Stimulated activated CD4-positive, alpha-beta T cell treated with anti-CD3 and anti-CD28 coated beads, Interleukin-4, amount 100 ng/mL, for 48 hours (primary cell): ENCODE measurements around the gene PCSK2.

ENCODE experiments used
- DNase-seq, 2 donors: peaks; one replicate each; pipeline ENCODE4 v3.0.0-alpha.2; 2020; ENCODE audit warnings: low read depth in 2 of 2

The PCSK2 gene

DNA sequence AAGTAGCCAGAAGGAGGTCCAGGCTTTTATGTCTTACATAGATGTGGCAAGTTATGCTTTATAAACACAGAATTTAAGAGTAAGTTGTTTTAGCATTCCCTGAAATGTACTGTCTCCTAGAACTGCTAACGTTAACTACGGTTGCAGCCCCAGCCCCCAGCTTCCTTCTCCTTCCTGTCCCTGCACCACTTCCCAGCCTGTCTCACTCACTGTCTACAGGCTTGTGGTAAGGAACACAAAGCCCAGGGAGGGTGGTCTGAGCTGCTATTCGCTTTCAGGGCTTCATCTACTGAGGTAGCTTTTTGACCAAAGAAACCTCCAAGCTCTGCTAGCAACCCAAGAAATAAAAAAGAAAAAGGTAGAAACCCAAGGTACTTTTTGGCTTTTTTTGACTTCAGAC is 35.9 kb downstream of the PCSK2 start:
- no peak for DNase-seq

DNA sequence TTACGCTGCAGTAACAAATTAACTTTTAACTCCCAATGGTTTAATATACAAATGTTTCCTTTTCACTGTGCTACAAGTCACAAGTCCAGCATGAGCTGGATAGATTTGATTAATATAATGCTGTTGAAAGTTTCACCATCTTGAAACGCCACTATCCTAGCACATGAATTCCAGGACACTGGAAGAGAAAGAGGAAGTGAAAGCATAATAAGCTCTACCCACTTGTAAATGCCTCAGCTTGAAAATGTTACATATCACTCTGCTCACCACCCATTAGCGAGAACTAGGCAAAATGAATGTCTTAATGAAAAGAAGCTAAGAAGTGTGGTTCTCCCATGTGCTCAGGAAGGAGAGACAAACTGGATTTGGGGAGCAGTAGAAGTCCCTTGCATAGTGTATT is 46.9 kb downstream of the PCSK2 start:
- no peak for DNase-seq

DNA sequence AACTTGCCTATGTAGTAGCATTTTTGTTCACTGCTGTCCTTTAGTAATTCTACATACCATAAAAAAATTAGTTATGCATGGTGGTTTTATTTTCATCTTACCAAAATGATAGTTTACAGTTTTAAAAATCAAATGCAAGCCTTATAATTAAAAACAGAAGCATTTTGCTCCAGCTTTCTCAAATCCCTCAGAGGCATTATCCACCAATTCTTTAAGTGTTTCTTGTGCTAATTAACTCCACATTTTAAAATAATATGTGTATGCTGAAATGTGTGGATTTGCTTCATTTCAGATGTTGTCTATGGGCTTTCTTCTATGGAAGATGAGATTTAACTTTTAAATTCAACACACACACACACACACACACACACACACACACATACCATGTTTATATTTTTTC is 49.3 kb downstream of the PCSK2 start:
- DNase-seq, result no peak

DNA sequence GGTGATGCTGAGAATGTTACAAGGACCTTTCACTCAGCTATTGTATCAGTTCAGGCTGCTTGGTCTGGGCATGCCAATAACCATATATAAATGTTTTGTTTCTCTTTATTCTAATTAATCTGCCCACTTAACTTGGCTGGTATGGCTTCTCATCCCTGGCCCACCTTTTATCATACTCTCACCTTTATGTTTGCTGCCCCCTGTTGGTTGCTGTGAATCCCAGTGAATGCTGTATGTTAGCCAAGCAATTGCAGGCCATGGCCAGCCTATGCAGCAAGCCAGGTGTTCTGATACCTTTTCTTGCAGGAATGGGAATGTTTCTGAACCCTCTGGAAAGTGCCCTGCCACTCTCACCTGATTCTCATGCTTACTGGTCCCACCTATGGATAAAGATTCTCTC is 54.6 kb downstream of the PCSK2 start:
- peak in 1 of 2 donors; percentile 4 for DNase-seq

DNA sequence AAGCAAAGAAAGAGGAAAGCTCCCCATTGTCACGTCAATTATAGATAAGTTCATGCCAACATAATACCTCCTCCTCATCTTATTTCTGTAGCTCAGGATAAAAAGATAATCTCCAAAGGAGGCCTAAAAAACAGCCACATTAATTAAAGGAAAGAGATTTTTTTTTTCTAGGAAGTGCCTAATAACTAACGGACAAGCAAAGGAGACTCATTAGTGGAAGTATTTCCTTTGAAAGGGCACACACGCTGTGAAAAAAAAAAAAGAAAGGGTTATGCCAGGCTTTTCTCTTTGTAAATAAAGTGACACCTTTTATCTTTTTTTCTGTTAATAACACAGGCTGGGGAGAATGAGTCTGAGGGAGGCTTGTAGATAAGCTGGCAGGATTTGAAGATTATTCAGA is 55.7 kb downstream of the PCSK2 start:
- no peak for DNase-seq

DNA sequence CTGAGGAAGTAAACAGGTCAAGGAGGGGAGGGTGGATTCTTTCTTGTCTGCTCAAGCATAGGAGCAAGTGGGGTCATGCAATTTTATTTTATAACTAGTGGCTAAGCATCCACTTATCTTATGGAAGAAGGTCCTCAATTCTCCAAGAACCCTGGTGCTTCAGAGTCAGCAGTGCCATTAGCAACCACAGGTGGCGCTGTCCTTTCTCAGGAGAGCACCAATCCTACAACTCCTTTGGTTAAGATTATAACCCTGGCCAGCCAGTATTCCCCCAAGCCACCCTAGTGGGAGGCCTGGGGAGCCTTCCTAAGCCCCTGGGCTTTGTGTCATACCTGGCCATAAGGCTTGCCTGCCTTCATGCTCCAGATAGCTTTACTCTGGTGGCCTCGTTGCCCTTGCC is 60.7 kb downstream of the PCSK2 start:
- DNase-seq, result no peak

DNA sequence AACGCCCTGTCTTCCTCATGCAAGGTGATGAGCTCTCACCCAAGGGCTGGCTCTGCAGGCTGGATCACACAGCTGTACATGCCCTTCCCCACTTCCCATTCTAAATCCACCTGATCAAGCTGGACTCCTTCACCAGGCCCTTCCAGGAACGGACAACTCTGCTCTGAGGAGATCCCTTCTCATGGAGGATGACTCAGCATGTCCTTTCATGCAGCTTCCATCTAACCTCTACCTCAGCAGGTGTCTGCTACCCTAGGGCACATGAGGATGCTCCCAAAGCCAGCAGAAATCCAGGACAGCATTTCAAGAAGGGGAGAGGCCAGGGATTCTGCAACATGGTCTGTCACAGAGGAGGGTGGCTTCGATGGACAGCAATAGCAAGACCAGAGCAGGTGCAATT is 61.2 kb downstream of the PCSK2 start:
- no peak for DNase-seq

DNA sequence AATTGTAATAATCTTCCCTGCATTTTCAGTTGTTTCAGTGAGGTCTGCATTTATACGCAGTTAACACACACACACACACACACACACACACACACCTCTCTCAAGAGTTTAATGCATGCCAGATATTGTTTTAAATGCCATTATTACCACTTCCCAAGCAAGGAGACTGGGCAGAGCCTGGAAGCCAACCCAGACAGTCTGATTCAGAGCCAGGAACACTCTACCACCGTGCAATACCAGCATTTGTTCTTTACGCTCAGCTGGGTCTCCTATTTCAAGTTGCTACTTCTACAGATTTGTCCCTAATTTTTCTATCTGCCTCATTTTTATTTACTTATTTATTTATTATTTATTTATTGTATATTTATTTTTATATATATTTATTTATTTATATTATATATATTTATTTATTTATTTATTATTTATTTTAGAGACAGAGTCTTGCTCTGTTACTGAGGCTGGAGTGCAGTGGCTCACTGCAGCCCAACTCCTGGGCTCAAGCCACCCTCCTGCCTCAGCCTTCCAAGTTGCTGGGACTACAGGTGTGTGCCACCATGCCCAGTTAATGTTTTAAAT is 68.4 kb downstream of the PCSK2 start:
- no peak for DNase-seq

DNA sequence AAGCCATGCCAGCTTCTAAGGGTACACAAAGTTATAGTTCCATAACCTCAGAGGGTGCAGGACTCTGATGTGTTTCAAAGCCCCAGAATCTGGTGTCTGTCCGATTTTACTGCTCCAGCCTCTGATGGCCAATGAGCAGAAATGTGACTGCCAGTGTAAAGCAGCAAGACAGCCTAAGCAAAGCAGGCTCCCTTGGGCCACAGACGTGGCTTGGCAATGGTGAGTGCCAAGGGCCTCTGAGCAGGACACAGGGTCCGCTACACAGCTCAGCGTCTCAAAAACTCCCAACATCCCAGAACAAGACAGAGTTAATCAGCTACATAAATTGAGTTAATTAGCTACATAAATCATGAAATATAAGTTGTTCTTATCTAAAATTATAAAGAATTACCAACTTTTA is 69.2 kb downstream of the PCSK2 start:
- DNase-seq, result no peak

DNA sequence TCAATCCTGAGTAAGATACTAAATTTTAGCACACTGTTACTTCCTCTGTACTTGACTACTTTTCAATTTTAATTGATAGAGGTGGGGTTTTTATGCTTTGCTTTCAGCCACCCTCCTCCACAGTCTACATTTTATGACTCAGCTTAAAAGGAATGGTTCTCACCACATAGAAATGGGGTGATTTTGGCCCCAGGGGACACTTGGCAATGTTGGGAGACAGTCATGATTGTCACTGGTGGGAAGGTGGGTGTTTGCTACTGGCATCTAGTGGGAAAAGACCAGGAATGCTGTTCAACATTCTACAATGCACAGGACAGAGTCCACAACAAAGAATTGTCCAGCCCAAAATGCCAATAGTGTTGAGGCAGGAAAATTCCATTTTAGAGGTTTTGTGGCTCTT is 71.3 kb downstream of the PCSK2 start:
- DNase-seq, result no peak

DNA sequence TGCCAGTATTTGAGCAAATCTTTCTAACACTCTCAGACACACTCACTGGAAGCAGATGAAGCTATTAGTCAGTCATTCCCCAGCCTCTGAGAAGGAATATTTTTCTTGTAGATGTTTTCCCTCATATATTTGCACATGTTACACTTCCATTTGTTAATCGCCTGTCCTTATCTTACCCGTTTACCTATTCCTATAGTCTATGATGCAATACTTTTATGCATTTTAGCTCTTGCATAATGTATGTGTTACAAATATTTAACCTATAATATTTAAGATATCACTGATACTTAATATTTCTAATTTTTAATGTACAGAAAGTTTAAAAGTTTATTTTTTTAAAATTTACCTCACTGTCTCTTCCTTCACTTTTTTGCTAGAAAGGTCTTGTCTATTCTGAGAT is 71.9 kb downstream of the PCSK2 start:
- no peak for DNase-seq

DNA sequence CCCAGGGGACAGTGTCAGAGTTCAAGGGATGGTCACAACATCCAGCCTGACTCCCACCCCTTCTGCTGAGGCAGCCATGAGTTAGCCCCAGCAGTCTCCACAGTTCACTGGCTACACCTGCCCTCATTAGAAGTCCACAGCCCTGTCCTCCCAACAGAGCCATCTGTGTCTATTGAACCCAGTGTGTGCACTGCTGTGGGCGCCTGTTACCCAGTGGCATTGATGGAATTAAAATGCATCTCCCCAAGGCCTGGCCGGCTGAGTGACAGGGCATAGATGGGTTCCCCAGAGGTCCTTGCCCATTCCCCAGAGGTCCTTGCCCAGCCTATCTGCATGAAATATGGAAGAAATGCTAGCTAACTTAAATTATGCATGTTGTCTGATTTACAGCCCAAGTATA is 73.3 kb downstream of the PCSK2 start:
- DNase-seq, result no peak

DNA sequence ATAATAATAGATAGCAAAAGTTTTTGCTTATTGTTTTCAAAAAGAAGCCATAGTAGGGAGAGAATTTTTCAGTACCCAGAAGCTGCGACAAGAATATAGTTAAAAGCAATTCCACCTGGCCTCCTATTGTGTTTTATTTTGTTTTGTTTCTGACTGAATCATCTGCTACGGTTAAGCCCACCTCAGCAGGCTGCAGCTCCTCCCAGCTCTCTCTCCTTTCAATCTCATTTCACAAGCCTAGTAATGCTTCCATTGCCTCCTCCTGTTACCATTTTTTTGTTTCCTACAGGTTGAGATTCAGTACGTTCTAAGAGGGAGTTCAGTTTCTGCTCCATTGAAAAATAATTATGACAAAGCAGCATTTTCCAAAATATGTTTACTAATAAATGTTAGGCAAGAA is 77.9 kb downstream of the PCSK2 start:
- DNase-seq, result no peak

DNA sequence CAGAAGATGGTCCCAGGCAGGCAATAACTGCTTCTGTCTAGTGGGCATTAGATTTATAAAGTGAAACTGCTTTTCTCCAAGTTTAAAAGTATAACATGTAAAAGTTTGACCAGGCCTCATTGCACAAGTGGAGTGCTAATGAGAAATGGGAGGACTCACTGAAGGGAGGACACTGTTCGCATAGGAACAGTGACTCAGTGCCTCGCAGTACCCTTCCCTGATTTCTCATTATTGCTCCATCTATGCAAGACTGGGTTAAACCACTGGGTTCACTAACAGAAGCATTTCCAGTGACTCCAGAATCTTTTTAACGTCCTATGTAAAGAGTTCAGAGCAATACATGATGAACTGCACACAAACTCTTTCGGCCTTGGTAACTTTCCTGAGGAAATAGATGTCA is 79.6 kb downstream of the PCSK2 start:
- DNase-seq, result no peak

DNA sequence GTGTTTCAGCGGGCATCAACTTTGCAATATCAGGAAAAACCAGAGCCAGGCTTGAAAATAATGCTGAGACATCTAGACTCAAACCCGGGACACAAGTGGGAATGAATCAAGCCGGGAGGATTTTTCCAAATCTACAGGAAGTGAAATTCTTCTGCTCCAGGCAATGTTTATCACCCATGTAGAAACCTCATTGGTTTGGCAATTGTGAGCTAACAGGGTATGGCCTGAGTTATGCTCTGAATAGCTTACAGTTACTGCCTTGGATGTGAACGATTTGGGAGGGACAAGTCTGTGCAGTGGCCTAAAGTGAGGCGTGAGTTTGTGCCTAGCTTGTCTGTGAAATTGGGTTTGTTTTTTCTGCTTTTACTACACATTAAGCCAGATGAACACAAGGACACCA is 87.4 kb downstream of the PCSK2 start:
- no peak for DNase-seq

DNA sequence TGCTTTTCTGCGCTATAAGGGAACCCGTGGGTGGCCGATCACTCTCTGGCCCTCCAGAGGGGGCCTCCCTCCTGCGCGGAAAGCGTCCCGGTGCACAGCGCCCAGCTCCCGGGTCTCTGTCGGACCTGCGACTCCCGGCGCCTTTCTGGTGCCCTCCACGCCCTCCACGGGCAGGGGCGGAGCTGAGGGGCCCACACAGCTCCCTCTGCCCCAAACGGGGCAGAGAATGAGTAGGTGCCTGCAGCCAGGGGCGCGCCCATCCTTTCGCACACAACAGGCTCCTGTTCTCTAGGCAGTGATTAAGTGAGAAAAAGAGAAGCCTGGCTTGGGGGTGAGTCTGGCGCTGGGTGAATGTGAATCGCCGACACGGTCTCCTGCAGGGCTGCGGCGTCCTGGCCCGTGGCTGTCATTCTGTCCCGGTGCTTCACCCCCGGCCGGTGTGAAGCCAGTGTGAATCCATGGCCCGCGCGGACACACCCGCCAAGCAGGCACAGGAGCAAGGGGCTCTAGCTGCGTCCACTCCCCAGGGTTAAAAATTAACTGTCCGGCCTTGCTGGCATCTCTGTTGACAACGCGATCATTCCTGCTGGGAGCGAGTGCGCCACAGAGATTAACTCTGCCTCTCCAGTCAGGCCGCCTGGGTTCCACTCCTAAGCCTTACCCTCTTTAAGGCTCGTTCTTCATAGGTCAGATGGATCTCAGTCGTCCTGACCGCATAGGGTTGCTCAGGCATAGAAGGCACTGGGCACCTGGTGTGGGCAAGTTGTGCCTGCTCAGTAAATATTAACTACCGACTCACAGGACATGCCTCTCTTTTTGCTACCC is 88.8 kb downstream of the PCSK2 start:
- no peak for DNase-seq

DNA sequence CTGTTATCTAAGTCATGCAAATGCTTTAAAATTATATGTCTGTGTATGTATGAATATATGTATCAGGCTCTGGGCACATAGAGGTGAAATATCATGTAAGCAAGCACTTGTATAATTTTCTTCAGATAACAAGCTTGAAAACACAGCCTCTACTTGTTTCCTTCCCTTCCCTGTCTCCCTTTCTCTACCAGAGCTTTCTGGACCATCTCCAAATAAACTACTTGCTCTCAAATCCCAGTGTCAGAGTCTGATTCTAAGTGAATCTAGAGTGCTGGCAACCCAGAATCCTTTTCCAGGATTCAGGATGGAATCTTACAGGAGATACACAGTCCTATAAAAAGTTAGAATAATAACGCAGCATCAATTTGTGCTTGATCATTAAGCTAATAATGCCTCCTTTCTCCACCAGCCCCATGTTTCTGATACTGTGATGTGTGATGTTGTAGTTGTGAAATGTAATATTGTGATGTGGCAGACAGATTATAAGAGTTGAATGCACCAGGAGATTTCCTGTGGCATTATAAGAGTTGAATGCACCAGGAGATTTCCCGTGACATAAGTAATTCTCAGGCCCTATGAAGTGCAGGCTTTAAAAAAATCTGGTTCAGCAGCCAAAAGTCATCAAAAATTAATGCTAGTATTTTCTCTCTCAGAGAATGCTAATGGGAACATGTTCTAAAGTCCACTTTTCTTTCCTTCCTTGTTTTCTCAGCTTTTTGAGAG is 89.6 kb downstream of the PCSK2 start:
- DNase-seq, result no peak

DNA sequence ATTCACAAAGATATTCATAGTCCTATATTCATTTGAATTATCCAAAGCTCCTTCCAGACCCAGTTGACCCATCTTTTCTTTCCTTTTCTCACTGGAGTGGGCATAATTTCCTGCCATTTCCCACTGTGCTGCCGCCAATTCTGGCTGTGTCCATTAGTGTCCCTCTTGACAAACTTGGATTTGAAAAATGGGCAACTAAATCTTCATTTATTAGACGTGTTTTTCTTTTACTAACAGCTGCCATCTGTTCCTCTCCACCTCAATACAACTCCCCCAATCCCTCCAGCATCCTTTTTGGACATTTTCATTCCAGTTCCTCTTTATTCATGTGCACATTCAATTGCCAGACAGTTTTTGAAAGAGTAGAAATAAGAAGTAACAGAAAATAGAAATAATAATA is 90.5 kb downstream of the PCSK2 start:
- DNase-seq, result no peak

DNA sequence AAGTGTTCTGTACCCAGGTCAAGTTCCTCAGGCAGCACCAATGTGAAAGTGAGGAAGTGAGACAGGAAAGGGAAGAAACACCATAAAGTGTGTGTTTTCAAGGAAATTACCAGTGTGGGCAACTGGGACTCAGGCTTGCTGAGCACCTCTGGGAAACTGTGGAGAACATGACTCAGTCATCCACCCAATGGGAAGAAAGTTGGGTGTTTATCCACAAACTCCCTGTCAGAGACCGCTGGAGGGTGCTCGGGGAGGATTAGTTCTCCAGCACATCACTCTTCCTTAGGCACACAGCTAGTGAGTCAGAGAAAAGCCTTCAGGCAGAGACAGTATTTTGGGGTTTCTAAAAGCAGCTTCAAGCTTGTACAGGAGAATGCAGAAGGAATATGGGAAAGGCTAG is 93.6 kb downstream of the PCSK2 start:
- DNase-seq, result no peak

DNA sequence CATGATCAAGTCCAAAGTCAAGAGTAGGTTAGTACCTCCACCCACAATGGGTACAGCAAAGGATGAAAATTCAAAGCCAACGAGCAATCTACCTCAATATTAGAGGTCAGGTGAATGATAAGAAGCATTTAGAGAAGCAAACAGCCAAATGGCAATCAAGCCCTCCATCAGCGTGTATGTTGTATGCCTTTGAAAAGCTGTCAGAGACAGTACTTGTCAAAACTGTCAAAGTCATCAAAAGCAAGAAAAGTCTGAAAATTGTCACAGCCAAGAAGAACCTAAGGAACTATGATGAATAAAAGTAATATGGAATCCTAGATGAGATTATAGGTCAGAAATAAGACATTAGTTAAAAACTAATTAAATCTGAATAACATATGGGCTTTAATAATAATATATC is 99.3 kb downstream of the PCSK2 start:
- DNase-seq, result no peak

DNA sequence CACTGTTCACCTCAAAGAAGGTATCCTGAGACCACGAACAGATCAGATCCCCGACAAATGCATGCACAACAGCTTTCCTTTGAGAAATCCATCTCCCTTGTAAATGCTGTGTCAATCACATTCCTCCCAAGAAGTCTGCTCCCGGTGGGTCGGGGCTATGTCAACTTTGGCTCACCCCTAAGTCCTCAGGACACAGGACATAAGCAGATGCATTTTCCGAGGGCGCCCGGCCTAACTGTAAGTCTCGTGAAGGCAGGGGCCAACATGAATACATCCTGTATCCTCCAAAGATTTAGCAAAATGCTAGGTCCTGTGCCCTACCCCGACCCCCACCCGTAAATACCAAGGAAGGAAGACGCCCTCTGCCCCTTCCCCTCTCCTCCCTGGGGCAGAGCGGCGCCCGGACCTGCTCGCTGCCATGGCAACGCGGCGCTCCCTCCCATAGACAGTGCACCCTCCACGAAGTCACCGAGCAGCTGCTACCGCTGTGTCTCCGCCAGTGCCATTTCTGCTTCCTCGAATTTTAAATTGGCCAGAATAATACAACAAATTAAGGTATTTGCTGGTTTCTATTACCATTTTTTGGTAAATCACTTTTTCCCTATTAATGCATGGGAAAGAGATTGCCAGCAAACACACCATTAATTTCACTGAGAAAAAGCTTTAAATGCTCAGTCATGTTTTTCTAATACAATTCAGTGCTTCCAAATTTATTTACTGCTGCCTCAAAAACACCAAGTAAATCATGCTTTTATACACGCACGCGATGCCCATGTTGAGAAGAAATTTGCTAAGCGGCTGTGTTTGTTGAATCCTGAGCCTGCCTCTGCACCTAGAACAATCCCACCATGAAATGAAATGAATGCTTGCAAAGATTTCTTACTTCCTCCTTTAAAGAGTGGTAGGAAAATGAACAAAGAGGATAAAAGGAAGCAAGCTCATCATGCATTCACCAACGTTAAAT is 100.6 kb downstream of the PCSK2 start:
- no peak for DNase-seq

DNA sequence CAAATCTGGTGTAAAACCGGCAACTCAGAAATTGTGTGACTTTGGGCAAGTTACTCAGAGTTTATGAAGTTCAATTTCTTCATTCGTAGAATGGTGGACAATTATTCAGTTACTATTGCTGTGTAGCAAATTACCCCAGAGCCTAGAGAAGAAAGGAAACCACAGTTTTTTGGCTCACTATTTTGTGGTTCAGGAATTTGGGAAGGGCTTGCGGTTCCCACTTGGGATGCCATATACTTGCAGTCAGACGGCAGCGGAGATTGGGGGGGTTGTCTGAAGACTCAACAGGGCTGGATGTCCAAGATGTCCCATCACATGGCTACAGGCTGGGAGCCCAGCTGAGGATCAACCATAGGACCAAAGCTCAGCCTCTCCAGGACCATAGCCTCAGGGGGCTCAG is 108.1 kb downstream of the PCSK2 start:
- no peak for DNase-seq
